Astrocyte of the spinal cord (primary cell): ENCODE results near the gene FOXN4.
A peak's percentile ranks its signal among the peaks of the same experiment; 100 is the strongest.

ENCODE experiments used
- DNase-seq: peaks from one replicate; pipeline ENCODE4 v3.0.0; 2011; ENCODE audit warnings: low read depth, low spot score
- H3K4me3 ChIP-seq: 2 replicates; pipeline ENCODE4 v1.5.1; 2011; ENCODE audit warnings: low read depth, mild to moderate bottlenecking, low read length, moderate library complexity
- CTCF ChIP-seq: IDR thresholded peaks from 2 replicates; pipeline ENCODE4 v1.5.1; 2012; ENCODE audit warnings: low read depth, mild to moderate bottlenecking, low read length, inconsistent platforms
- in situ Hi-C: cut with HindIII; loops from 2 replicates; pipeline ENCODE4 v1.10.0; 2017; ENCODE audit warnings: low sequenced_read_pairs

FOXN4 gene

DNA sequence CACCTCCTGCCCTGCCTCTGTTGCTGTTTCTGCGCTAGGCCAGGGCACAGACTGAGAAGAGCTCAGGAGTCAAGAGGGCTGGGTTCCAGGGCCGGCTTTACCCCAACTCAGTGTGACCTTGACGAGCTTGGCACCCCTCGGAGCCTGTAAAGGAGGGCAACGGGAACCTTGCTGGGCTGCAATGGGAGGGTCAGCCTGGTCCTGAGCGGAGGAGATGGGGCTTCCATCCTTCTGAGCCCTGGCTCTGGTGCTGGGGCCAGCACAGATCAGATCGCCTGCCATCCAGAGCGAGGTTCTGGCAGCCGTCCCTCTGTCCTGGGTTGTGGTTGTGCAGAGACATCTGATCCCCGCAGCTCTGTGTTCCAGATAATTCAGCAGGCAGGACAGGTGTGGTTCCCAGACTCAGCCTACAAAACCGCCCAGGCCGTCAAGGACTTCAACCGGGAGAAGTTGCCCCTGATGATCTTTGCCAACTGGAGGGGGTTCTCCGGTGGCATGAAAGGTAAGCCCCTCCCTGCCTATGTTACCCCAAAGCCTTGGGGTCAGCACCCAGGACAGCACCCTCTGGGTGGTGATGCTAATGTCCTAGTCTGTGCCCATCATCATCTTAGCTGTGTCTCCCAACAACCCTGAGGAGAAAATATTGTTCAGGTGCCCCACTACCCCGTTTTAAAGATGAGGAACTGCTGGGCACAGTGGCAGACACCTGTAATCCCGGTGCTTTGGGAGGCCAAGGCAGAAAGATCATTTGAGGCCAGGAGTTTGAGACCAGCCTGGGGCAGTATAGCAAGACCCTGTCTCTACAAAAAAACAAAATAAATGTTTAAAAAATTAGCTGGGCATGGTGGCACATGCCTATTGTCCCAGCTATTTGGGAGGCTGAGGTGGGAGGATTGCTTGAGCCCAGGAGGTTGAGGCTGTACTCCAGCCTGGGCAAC is 50.2 kb downstream of the FOXN4 start:
- H3K4me3 ChIP-seq: no peak overlapping the region
- no peak for DNase-seq
- in situ Hi-C loops: no loop called here
- no peak for TF ChIP-seq CTCF

DNA sequence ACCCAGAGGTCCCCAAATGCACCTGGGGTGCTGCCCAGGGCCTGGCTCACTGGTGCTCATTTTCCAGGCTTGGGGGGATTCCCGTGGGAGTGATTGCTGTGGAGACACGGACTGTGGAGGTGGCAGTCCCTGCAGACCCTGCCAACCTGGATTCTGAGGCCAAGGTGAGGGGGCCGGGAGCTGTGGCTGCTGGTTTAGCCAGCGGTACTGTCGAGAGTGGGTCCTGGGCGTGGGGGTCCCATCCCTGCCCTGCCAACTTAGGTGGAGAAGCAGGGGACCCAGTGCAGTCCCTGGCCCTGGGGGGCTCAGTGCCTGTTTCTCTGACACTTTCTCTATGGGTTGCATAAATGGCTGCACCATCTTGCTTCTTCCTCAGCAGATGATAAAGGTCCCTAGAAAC is 50.9 kb downstream of the FOXN4 start:
- H3K4me3 ChIP-seq: no peak overlapping the region
- no peak for DNase-seq
- in situ Hi-C loops: no loop called here
- no peak for TF ChIP-seq CTCF

DNA sequence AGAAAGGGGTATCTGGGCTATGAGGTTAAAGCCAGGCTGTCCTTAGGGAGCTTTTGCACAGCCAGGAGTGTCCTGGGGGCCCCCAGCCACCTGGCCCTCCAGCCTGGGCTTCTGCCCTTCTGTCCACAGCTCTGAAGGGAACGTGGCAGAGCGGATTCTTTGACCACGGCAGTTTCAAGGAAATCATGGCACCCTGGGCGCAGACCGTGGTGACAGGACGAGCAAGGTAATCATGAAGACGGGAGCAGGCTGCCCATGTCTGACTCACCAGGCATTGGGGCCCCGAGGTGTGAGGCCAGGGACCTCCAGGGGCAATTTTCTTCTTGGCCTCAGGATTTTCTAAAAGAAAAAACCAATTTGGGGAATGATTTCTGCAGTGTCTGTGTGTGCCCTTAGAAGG is 53.1 kb downstream of the FOXN4 start:
- no peak for DNase-seq
- no peak for TF ChIP-seq CTCF
- in situ Hi-C loops: no loop called here
- no peak overlapping the region for H3K4me3 ChIP-seq

DNA sequence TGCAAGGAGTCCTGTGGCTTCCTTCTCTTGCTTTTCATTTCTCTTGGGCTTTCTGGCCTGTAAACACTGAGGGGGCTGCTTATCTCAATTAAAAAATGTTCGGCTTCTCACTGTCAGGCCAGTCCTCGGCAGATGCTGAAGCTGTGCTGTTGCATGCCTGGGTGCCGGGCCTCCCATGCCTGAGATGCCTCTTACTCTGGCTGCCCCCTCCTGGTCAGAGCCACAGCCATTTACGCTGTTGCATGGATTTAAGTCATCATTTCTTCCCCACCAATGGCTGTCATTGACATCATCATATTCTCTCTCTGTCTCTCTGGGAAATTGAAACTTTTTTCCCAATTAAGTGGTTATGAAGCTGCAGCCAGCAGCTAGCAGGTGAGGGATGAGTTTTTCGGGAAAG is 53.7 kb downstream of the FOXN4 start:
- peak; percentile 14 for TF ChIP-seq CTCF
- no peak for DNase-seq
- in situ Hi-C loops: no loop called here
- no peak overlapping the region for H3K4me3 ChIP-seq

DNA sequence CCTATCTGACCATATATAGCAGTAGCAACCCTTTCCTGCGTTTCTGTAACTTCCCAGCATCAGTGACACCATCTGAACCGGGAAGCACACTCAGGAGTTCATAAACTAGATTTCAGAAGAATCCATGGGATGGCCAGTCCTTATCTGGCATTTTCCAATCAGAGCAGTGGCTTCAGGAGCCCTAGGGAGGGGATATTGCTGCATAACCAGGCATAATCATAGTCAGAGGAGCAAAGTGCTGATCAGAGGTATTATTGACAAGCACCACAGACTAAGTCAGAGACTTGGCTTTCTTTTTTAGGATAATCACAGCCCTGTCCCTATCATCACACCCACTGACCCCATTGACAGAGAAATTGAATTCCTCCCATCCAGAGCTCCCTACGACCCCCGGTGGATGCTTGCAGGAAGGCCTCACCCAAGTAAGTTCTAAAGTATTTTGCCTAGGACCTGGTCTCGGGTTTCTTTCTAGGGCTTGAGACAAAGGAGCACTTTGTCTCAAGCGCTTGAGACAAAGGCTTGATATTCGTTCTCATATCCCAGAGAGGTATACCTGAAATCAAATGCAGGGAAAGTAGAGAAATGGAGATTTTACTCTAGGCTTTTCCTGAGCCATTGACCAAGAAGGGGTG is 55.1 kb downstream of the FOXN4 start:
- H3K4me3 ChIP-seq: no peak overlapping the region
- TF ChIP-seq CTCF: no peak
- DNase-seq: no peak
- in situ Hi-C loops: no loop called here

- in situ Hi-C loops: no loop called here
- DNase-seq: no peak
- no peak for TF ChIP-seq CTCF
- no peak overlapping the region for H3K4me3 ChIP-seq
These were observed 56.3 kb downstream of the FOXN4 start for GRCh38 chr12:109252799-109253198.
